ENCODE results near the gene TRPM4.

Gene TRPM4

GRCh38 chr19:49256691-49257090 lies 99.1 kb downstream of the TRPM4 start:
- Histone ChIP-seq H3K27ac (ENCODE audit: low read length) (no peak overlapping the region), H3K27me3 (ENCODE audit: control insufficient read depth, insufficient read depth, low read length) (no peaks in the 10 kb centered on the region), H3K9ac (ENCODE audit: low read length) (no peak overlapping the region), H3K9me3 (ENCODE audit: control insufficient read depth, low read depth, low read length) (no peaks in the 10 kb centered on the region), H3K36me3 (ENCODE audit: control insufficient read depth, low read depth, low read length) (no peaks in the 10 kb centered on the region), H3K4me1 (ENCODE audit: control insufficient read depth, low read depth, low read length) (no peaks in the 10 kb centered on the region), H3K4me3 (ENCODE audit: low read length) (no peak overlapping the region)

Measured in iPS-18a (cell line).